Measurements from ENCODE around the gene TMEM89. TPM values are rescaled to one million over a fixed set of nuclear protein-coding genes. Genes with fewer than 3 reads are reported as not detected.

The TMEM89 gene
- total RNA-seq, 1 donor = not detected

DNA sequence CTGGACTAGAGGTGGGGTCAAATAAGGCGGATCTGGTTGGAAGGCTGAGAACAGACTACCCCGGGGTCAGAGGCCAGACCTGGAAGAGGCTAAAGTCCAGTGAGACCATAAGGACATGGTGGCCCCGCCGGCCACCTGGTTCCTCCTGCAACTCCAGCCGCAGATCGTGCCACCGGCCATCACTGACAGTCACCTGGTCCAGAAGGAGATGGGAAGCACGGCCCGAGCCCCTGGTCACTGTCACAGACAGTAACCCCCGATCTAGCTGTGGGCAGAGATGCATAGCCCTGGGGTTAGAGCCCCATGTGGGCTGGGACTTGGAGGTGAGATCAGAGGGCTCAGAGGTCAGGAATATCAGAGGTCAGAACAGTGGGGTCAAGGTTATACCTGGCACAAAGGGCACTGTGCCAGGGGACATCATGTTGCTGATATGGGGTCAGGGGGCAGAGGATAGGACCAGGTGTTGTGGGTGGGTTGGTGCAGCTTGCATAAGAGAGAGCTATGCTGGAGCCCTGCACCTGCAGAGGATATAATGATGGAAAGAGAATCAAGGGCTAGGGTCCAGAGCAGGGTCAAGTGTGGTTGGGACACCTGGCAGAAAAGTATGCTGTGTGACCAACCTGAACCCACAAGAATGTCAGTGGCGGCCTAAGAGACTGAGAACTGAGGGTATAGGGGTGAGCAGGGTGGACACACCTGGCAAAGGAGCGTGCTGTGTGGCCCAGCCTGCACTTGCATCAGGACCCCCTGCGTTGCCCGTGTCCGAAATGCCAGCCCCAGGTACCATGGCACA lies 31.6 kb upstream of the TMEM89 start:
- DNase-seq (ENCODE audit: low read depth) = no peak
- H3K4me3 ChIP-seq (ENCODE audit: low read depth, low read length) = no peak overlapping the region
- TF ChIP-seq, protein P1, sequence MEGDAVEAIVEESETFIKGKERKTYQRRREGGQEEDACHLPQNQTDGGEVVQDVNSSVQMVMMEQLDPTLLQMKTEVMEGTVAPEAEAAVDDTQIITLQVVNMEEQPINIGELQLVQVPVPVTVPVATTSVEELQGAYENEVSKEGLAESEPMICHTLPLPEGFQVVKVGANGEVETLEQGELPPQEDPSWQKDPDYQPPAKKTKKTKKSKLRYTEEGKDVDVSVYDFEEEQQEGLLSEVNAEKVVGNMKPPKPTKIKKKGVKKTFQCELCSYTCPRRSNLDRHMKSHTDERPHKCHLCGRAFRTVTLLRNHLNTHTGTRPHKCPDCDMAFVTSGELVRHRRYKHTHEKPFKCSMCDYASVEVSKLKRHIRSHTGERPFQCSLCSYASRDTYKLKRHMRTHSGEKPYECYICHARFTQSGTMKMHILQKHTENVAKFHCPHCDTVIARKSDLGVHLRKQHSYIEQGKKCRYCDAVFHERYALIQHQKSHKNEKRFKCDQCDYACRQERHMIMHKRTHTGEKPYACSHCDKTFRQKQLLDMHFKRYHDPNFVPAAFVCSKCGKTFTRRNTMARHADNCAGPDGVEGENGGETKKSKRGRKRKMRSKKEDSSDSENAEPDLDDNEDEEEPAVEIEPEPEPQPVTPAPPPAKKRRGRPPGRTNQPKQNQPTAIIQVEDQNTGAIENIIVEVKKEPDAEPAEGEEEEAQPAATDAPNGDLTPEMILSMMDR (IDR thresholded peaks at IDR 0.05; ENCODE audit: insufficient read depth, low read depth, low read length) = no peak

DNA sequence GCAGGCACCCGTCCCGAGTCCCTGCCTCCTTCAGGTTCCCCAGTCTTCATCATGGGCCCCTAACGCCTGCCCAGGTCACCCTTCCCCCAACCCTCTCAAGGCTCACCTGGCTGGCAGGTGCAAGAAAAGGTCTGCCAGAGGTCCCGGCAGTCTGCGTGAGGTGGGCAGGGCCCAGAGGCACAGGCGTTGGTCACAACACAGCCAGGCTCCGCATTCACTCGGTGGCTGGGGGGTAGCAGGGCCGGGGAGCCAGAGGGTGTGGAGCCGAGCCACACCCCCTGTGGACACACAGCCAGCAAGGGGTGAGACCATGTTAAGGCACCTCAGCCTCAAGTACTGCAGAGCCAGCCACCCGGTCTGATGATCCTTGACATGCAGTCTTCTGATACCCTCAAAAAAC lies 30.2 kb upstream of the TMEM89 start:
- TF ChIP-seq, protein P1 (IDR thresholded peaks at IDR 0.05; ENCODE audit: insufficient read depth, low read depth, low read length) = no peak
- no peak for DNase-seq (ENCODE audit: low read depth)

DNA sequence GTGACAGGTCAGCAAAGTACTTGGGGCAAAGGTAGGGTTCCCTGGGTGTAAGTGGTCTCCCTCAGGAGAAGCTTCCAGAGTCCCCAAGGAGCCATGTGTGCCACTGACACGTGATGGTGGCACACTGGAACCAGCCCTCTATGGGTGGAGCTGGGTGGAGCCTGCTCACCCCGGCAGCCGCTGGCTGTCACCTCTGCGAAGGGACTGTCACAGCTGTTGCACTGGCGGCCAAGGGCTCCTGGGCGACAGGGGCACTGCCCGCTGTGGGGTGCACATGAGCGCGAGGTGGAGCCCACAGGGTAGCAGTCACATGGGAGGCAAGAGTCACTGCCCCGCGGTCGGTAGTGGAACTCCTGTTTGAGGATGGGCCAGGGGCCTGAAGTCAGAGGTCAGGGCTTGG lies 29.2 kb upstream of the TMEM89 start:
- no peak for DNase-seq (ENCODE audit: low read depth)
- H3K4me3 ChIP-seq (ENCODE audit: low read depth, low read length) = no peak overlapping the region
- TF ChIP-seq, protein P1 (IDR thresholded peaks at IDR 0.05; ENCODE audit: insufficient read depth, low read depth, low read length) = no peak

More for the DNA sequence above, 30.2 kb upstream of the TMEM89 start:
- H3K4me3 ChIP-seq (ENCODE audit: low read depth, low read length) = no peak overlapping the region

DNA sequence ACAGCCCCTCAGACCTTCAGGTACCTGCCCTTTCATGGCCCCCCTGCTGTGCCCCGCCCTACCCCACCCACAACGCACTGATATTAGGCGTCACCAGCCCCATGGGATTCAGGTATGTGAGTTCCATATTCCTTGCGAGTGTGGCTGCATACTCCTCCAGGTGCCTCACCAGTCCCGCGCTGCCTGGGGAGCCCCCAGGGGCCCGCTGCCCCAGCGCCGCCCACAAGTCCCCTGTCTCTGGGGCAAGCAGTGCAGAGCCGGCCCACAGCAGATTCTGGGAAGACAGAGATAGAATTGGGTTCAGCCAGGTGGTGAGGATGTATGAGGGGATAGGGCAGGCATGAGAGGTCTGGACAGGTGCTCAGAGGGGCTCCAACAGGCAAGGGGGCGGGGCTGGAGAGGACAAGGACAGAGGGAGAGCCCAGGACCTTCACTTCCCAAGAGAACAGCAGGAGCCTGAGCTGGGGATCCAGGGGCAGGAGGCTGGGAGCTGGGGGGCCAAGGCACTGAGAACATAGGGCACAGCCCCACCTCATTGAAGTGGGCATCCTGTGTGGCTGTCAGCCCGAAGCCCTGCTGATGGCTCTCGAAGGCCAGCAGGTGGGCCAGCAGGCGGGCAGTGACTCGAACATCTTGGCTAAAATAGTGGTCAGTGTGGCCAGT lies 26.8 kb upstream of the TMEM89 start:
- H3K4me3 ChIP-seq (ENCODE audit: low read depth, low read length) = no peak overlapping the region
- DNase-seq (ENCODE audit: low read depth) = no peak
- TF ChIP-seq, protein P1 (IDR thresholded peaks at IDR 0.05; ENCODE audit: insufficient read depth, low read depth, low read length) = no peak

DNA sequence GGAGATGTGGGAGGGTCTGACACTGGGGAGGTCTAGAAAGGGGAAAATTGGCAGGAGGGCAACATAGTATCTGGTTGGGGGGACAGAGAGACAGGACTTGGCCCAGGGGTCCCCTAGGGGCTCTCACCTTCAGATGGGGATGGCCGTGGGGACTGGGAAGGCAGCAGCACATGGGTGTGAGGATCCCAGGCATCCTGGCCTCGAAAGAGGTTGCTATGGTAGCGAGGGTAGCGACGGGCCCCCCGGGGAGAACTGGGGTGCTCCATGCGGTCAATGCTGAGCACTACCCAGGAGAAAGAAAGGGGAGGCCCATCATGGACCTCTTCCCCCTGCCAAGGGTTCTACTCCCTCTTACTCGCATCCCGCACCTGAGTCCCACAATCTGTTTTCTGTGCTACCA lies 26.1 kb upstream of the TMEM89 start:
- H3K4me3 ChIP-seq (ENCODE audit: low read depth, low read length) = no peak overlapping the region
- TF ChIP-seq, protein P1 (IDR thresholded peaks at IDR 0.05; ENCODE audit: insufficient read depth, low read depth, low read length) = no peak
- no peak for DNase-seq (ENCODE audit: low read depth)

DNA sequence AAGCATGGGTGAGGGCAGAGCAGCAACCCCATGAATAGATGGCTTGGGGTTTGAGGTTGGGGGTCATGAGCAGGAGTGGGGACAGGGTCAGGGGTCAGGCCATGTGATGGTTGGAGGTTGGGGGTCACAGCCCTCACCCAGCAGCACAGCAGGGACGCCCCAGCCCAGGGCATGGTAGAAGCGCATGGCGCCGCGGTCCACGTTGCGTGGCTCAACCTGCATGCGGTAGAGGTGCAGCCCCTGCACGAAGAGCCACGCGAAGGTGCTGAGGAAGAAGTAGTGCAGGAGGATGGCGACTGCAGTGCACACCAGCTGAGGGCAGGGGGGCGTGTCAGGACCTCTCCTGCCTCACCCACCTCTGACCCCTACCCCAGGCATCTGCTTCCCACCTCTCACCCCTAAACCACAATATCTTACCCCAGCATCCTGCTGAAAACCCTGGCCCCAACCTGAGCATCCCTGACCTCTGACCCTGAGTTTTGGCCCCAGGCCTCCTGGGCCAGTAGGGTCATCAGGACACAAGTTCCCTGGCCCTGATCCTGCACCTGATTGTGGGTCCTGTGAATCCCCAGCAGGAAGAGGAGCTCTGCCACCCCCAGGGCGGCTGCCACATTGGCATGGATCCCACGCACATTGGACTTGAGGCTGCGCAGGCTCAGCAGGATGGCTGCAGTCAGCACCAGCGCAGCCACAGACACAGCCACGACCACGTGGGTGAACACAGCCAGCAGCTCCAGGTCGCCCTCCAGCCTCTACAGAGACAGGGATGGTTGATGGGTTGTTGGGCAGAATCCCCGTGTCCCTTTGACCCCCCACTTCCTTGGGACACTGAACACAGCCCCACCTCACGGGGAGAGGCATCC lies 23.6 kb upstream of the TMEM89 start:
- TF ChIP-seq, protein P1 (IDR thresholded peaks at IDR 0.05; ENCODE audit: insufficient read depth, low read depth, low read length) = no peak
- no peak for DNase-seq (ENCODE audit: low read depth)
- H3K4me3 ChIP-seq (ENCODE audit: low read depth, low read length) = no peak overlapping the region
